B cell (primary cell): ENCODE data around the gene GTSF1L.

Experiments
- CTCF ChIP-seq: fragments of 200-600 bp; IDR thresholded peaks from one replicate; pipeline ENCODE4 v1.8.0; 2022; ENCODE audit warnings: antibody characterized with exemption, mild to moderate bottlenecking
- EZH2 ChIP-seq: IDR thresholded peaks from 2 replicates; pipeline ENCODE4 v1.6.1; 2012; ENCODE audit warnings: borderline replicate concordance, low read depth, mild to moderate bottlenecking, moderate library complexity, low read length; ENCODE audit not compliant: insufficient read depth, poor library complexity, severe bottlenecking

- TF ChIP-seq CTCF (no peak), EZH2 (no peak)
Observed at GRCh38 chr20:43770342-43770741, 43.5 kb upstream of the GTSF1L start.
